Sigmoid colon (tissue), 7 donors: Measurements from ENCODE around the gene EMC9. TPM values are rescaled to one million over a fixed set of nuclear protein-coding genes. Genes with fewer than 3 reads are reported as not detected.
"Not testable (repeated sequence)": the region's sequence is repeated elsewhere in the genome, so short reads cannot be mapped to it uniquely, and the experiment has no call there.

Experiments used
- DNase-seq: peaks from one replicate; pipeline ENCODE4 v3.0.0-alpha.2; 2019
- H3K27ac ChIP-seq, 4 donors: fragments of 200-600 bp; sonication (generic); one replicate each; pipeline ENCODE4 v1.5.1; 2016 to 2019; ENCODE audit warnings: mild to moderate bottlenecking in 1 of 4
- H3K27me3 ChIP-seq, 3 donors: fragments of 200-600 bp; sonication (generic); one replicate each; pipeline ENCODE4 v1.5.1; 2019; ENCODE audit warnings: mild to moderate bottlenecking in 1 of 3
- H3K36me3 ChIP-seq, 4 donors: fragments of 200-600 bp; sonication (generic); one replicate each; pipeline ENCODE4 v1.5.1; 2016 to 2019
- H3K4me1 ChIP-seq, 4 donors: fragments of 200-600 bp; sonication (generic); one replicate each; pipeline ENCODE4 v1.5.1; 2017 to 2019
- H3K4me3 ChIP-seq, 4 donors: fragments of 200-600 bp; sonication (generic); one replicate each; pipeline ENCODE4 v1.5.1; 2017 to 2019; ENCODE audit warnings: mild to moderate bottlenecking in 2 of 4, moderate library complexity in 1 of 4
- H3K9me3 ChIP-seq, 4 donors: fragments of 200-600 bp in 3 of 4; sonication (generic) in 3 of 4; one replicate each; pipeline versions ENCODE4 v1.5.1 to v1.6.1; 2013 to 2019
- CTCF ChIP-seq, 4 experiments: fragments of 450-650 bp in 3 of 4; fragments of 200-600 bp in 1 of 4; IDR thresholded peaks; one replicate each; pipeline ENCODE4 v1.5.1; 2016 to 2019; ENCODE audit warnings: antibody characterized with exemption in 4 of 4, mild to moderate bottlenecking in 3 of 4, moderate library complexity in 2 of 4
- EP300 ChIP-seq, 4 donors: sonication (generic); formaldehyde crosslinking; IDR thresholded peaks; one replicate each; pipeline ENCODE4 v1.6.1; 2017; ENCODE audit warnings: antibody characterized with exemption in 4 of 4
- POLR2A ChIP-seq, 2 donors: fragments of 450-650 bp; IDR thresholded peaks; one replicate each; pipeline ENCODE4 v1.6.1; 2016; ENCODE audit warnings: antibody characterized with exemption in 2 of 2, mild to moderate bottlenecking in 2 of 2, moderate library complexity in 2 of 2
- POLR2AphosphoS5 ChIP-seq, 4 donors: sonication (generic); formaldehyde crosslinking; IDR thresholded peaks; one replicate each; pipeline ENCODE4 v1.6.1; 2017; ENCODE audit warnings: antibody characterized with exemption in 4 of 4
- WGBS, 2 donors: extraction: QIAGEN DNeasy Blood & Tissue Kit; methylation state at CpG; one replicate each; pipeline ENCODE4 v1.1.7; 2013; 5-methylcytosine and 5-hydroxymethylcytosine counted together
- intact Hi-C: fragments of 100-400 bp; cut with DNase I; formaldehyde crosslinking; loops from one replicate; pipeline ENCODE4 v1.15.1; 2023
- polyA plus RNA-seq, 3 donors: library from polyadenylated mRNA; stranded (reverse); fragments of 200-250 nt; gene quantifications; one replicate each; pipeline ENCODE4 v1.2.3, GENCODE V29; 2013
- total RNA-seq, 4 donors: library from RNA; depleted of rRNA; stranded (reverse); fragments of >200 nt; gene quantifications; one replicate each; pipeline ENCODE4 v1.1.0, GENCODE V29; 2016
- donor health status: healthy with polysubstance abuse.
- donor health status: Bipolar disorder and iron deficiency.
- donor health status: healthy.

EMC9 gene
- total and polyA plus RNA-seq, 7 donors = 5.0 to 37.2 (median 20.6) TPM

- WGBS, 2 donors = 38 to 50% methylated on average over 5 of the region's 5 CpGs
- no peak for DNase-seq
Observed at GRCh38 chr14:24108336-24108874, 33.0 kb downstream of the EMC9 start.

GRCh38 chr14:24106672-24107271, 34.6 kb downstream of the EMC9 start:
- 91% methylated on average over 4 of the region's 4 CpGs for WGBS, 2 donors
- TF ChIP-seq CTCF (IDR thresholded peaks at IDR 0.05) (no peak), POLR2A (IDR thresholded peaks at IDR 0.05) (no peak)
- Histone ChIP-seq H3K4me3 (no peak overlapping the region), H3K27ac (no peak overlapping the region), H3K9me3 (no peaks in the 10 kb centered on the region), H3K36me3 (no peaks in the 10 kb centered on the region), H3K27me3 (no peaks in the 10 kb centered on the region), H3K4me1 (peaks cover 0 to 9% (median 0%) of the 10 kb centered on the region in 4 donors)
- DNase-seq = no peak
- intact Hi-C loops = loop anchor here (1.0 to 5.0 kb wide), 2 partner anchors 12 to 94 kb away; partner anchors contain the start of gene PCK2

More at GRCh38 chr14:24108336-24108874, 33.0 kb downstream of the EMC9 start:
- Histone ChIP-seq H3K9me3 (no peaks in the 10 kb centered on the region), H3K27ac (peak overlapping the region in 1 of 4 donors; percentile 0), H3K36me3 (no peaks in the 10 kb centered on the region), H3K27me3 (no peaks in the 10 kb centered on the region), H3K4me3 (no peak overlapping the region), H3K4me1 (peaks cover 0 to 12% (median 2%) of the 10 kb centered on the region in 4 donors)
- intact Hi-C loops = loop anchor here (1.0 to 5.0 kb wide), 2 partner anchors 50 to 96 kb away; no protein-coding TSS in a partner anchor
- no peak for TF ChIP-seq EP300 (IDR thresholded peaks at IDR 0.05)
- TF ChIP-seq POLR2AphosphoS5 (IDR thresholded peaks at IDR 0.05) = no peak
- TF ChIP-seq POLR2A (IDR thresholded peaks at IDR 0.05) = no peak
- no peak for TF ChIP-seq CTCF (IDR thresholded peaks at IDR 0.05)

- intact Hi-C loops = loop anchor here (5.0 kb wide), 1 partner anchor 93 kb away; no protein-coding TSS in a partner anchor
- not testable (repeated sequence) for H3K27ac ChIP-seq, H3K4me3 ChIP-seq, H3K4me1 ChIP-seq, H3K36me3 ChIP-seq, H3K27me3 ChIP-seq, DNase-seq, H3K9me3 ChIP-seq
- 91 to 93% methylated on average over 8 of the region's 8 CpGs for WGBS, 2 donors
Observed at GRCh38 chr14:24105609-24106239, 35.7 kb downstream of the EMC9 start.

GRCh38 chr14:24103451-24103850, 37.9 kb downstream of the EMC9 start:
- H3K4me1 ChIP-seq = peaks cover 0 to under 1% (median 0%) of the 10 kb centered on the region in 4 donors
- H3K27me3 ChIP-seq = no peaks in the 10 kb centered on the region
- DNase-seq = no peak
- H3K36me3 ChIP-seq = peaks cover 0 to 9% (median 0%) of the 10 kb centered on the region in 4 donors
- WGBS, 2 donors = 95% methylated on average over 13 of the region's 13 CpGs
- no peak overlapping the region for H3K27ac ChIP-seq
- H3K9me3 ChIP-seq = no peaks in the 10 kb centered on the region
- H3K4me3 ChIP-seq = no peak overlapping the region
- intact Hi-C loops = no loop called here
- TF ChIP-seq EP300 (IDR thresholded peaks at IDR 0.05) (no peak), POLR2AphosphoS5 (IDR thresholded peaks at IDR 0.05) (no peak), CTCF (IDR thresholded peaks at IDR 0.05) (no peak), POLR2A (IDR thresholded peaks at IDR 0.05) (no peak)

- Histone ChIP-seq H3K4me3 (no peak overlapping the region), H3K4me1 (no peaks in the 10 kb centered on the region), H3K9me3 (no peaks in the 10 kb centered on the region), H3K36me3 (peaks cover 0 to 12% (median 0%) of the 10 kb centered on the region in 4 donors), H3K27ac (no peak overlapping the region), H3K27me3 (no peaks in the 10 kb centered on the region)
- intact Hi-C loops = no loop called here
- TF ChIP-seq CTCF (IDR thresholded peaks at IDR 0.05) (no peak), POLR2A (IDR thresholded peaks at IDR 0.05) (no peak), EP300 (IDR thresholded peaks at IDR 0.05) (no peak), POLR2AphosphoS5 (IDR thresholded peaks at IDR 0.05) (no peak)
- DNase-seq = no peak
- 92 to 97% methylated on average over 7 of the region's 7 CpGs for WGBS, 2 donors
Observed at GRCh38 chr14:24102357-24103048, 38.9 kb downstream of the EMC9 start.
